Left ventricle myocardium inferior (tissue), 1 donor: Measurements from ENCODE around the gene NRP2. TPM values are rescaled to one million over a fixed set of nuclear protein-coding genes. Genes with fewer than 3 reads are reported as not detected.

ENCODE experiments used
- DNase-seq: peaks from one replicate; pipeline ENCODE4 v3.0.0-alpha.2; 2020
- H3K27ac ChIP-seq: fragments of 200-600 bp; replicated peaks from 2 replicates; pipeline ENCODE4 v1.8.0; 2021
- H3K27me3 ChIP-seq: fragments of 200-600 bp; 2 replicates; pipeline ENCODE4 v1.8.0; 2021; ENCODE audit warnings: low read depth
- H3K36me3 ChIP-seq: fragments of 200-600 bp; 2 replicates; pipeline ENCODE4 v1.8.0; 2021
- H3K4me1 ChIP-seq: fragments of 200-600 bp; 2 replicates; pipeline ENCODE4 v1.8.0; 2021
- H3K4me3 ChIP-seq: fragments of 200-600 bp; 2 replicates; pipeline ENCODE4 v1.8.0; 2021; ENCODE audit warnings: mild to moderate bottlenecking, moderate library complexity
- H3K9me3 ChIP-seq: fragments of 200-600 bp; replicated peaks from 2 replicates; pipeline ENCODE4 v1.8.0; 2021
- intact Hi-C: fragments of 100-400 bp; cut with micrococcal nuclease; formaldehyde crosslinking; loops from one replicate; pipeline ENCODE4 v1.11.0; 2022
- total RNA-seq: library from RNA; stranded (reverse); fragmentation: NEBNext Ultra II Directional; extraction: Animal tissue kit (Norgen Biotek cat#: 25700); gene quantifications from one replicate; pipeline ENCODE4 v1.2.1, GENCODE V29; 2021
- TF ChIP-seq, protein P1 (sequence below): fragments of 200-600 bp; IDR thresholded peaks from 2 replicates; pipeline ENCODE4 v1.8.0; 2021; ENCODE audit warnings: antibody characterized with exemption, mild to moderate bottlenecking, borderline replicate concordance
- donor health status: DM: no; HTN: yes; CAD: no; lungs with severe emphysema.

Gene NRP2
- total RNA-seq, 1 donor from 2014 or later = 7.6 TPM

- Histone ChIP-seq H3K36me3 (no peaks in the 10 kb centered on the region), H3K4me1 (peaks cover 49% of the 10 kb centered on the region), H3K4me3 (no peak overlapping the region), H3K9me3 (no peaks in the 10 kb centered on the region), H3K27me3 (no peaks in the 10 kb centered on the region), H3K27ac (peak overlapping the region; percentile 64)
- no peak for DNase-seq
- intact Hi-C loops = no loop called here
- TF ChIP-seq, protein P1, sequence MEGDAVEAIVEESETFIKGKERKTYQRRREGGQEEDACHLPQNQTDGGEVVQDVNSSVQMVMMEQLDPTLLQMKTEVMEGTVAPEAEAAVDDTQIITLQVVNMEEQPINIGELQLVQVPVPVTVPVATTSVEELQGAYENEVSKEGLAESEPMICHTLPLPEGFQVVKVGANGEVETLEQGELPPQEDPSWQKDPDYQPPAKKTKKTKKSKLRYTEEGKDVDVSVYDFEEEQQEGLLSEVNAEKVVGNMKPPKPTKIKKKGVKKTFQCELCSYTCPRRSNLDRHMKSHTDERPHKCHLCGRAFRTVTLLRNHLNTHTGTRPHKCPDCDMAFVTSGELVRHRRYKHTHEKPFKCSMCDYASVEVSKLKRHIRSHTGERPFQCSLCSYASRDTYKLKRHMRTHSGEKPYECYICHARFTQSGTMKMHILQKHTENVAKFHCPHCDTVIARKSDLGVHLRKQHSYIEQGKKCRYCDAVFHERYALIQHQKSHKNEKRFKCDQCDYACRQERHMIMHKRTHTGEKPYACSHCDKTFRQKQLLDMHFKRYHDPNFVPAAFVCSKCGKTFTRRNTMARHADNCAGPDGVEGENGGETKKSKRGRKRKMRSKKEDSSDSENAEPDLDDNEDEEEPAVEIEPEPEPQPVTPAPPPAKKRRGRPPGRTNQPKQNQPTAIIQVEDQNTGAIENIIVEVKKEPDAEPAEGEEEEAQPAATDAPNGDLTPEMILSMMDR = no peak
Measured at GRCh38 chr2:205754285-205754923, 72.1 kb downstream of the NRP2 start.

- H3K27me3 ChIP-seq = no peaks in the 10 kb centered on the region
- H3K9me3 ChIP-seq = no peaks in the 10 kb centered on the region
- no peaks in the 10 kb centered on the region for H3K36me3 ChIP-seq
- peak overlapping the region; percentile 64 for H3K27ac ChIP-seq
- TF ChIP-seq, protein P1 = no peak
- H3K4me1 ChIP-seq = peaks cover 49% of the 10 kb centered on the region
- intact Hi-C loops = no loop called here
- no peak for DNase-seq
- no peak overlapping the region for H3K4me3 ChIP-seq
Measured at GRCh38 chr2:205754924-205755321, 72.6 kb downstream of the NRP2 start.

GRCh38 chr2:205755923-205756322 lies 73.6 kb downstream of the NRP2 start:
- Histone ChIP-seq H3K4me3 (no peak overlapping the region), H3K27ac (peak overlapping the region; percentile 64), H3K27me3 (no peaks in the 10 kb centered on the region), H3K9me3 (no peaks in the 10 kb centered on the region), H3K36me3 (no peaks in the 10 kb centered on the region), H3K4me1 (peaks cover 49% of the 10 kb centered on the region)
- TF ChIP-seq, protein P1 = no peak
- intact Hi-C loops = no loop called here
- no peak for DNase-seq

- TF ChIP-seq, protein P1 = no peak
- no peaks in the 10 kb centered on the region for H3K36me3 ChIP-seq
- peaks cover 49% of the 10 kb centered on the region for H3K4me1 ChIP-seq
- H3K27me3 ChIP-seq = no peaks in the 10 kb centered on the region
- no peak overlapping the region for H3K4me3 ChIP-seq
- no peak for DNase-seq
- intact Hi-C loops = no loop called here
- peak overlapping the region; percentile 56 for H3K27ac ChIP-seq
- no peaks in the 10 kb centered on the region for H3K9me3 ChIP-seq
Measured at GRCh38 chr2:205757271-205757670, 75.0 kb downstream of the NRP2 start.

GRCh38 chr2:205758051-205758450 lies 75.8 kb downstream of the NRP2 start:
- H3K36me3 ChIP-seq = no peaks in the 10 kb centered on the region
- peak overlapping the region; percentile 56 for H3K27ac ChIP-seq
- no peak for DNase-seq
- TF ChIP-seq, protein P1 = no peak
- H3K4me1 ChIP-seq = peaks cover 49% of the 10 kb centered on the region
- intact Hi-C loops = no loop called here
- no peak overlapping the region for H3K4me3 ChIP-seq
- H3K27me3 ChIP-seq = peaks cover 7% of the 10 kb centered on the region
- no peaks in the 10 kb centered on the region for H3K9me3 ChIP-seq
